Transverse colon (tissue), 4 donors: ENCODE results near the gene C5orf22. TPM values are rescaled to one million over a fixed set of nuclear protein-coding genes. Genes with fewer than 3 reads are reported as not detected.

Experiments
- DNase-seq: peaks from one replicate; pipeline ENCODE4 v3.0.0-alpha.2; 2019
- H3K27ac ChIP-seq, 4 donors: fragments of 200-600 bp; sonication (generic); 2 replicates each; pipeline ENCODE4 v1.5.1; 2016 to 2018; ENCODE audit warnings: inconsistent platforms in 4 of 4
- H3K27me3 ChIP-seq: fragments of 200-600 bp; sonication (generic); 2 replicates; pipeline ENCODE4 v1.5.1; 2017; ENCODE audit warnings: inconsistent platforms
- H3K36me3 ChIP-seq, 4 donors: fragments of 200-600 bp; sonication (generic); 2 replicates each; pipeline ENCODE4 v1.5.1; 2017 to 2019; ENCODE audit warnings: inconsistent platforms in 4 of 4
- H3K4me1 ChIP-seq, 4 donors: fragments of 200-600 bp; sonication (generic); 2 replicates each; pipeline ENCODE4 v1.5.1; 2017 to 2020; ENCODE audit warnings: inconsistent platforms in 4 of 4
- H3K4me3 ChIP-seq, 4 donors: fragments of 200-600 bp; sonication (generic); 1 replicate in 1 of 4; 2 replicates in 3 of 4; pipeline versions ENCODE4 v1.5.1 to v1.6.1; 2017 to 2019; ENCODE audit warnings: inconsistent platforms in 4 of 4
- H3K9me3 ChIP-seq, 2 donors: fragments of 200-600 bp; sonication (generic); 2 replicates each; pipeline ENCODE4 v1.5.1; 2017 to 2019; ENCODE audit warnings: inconsistent platforms in 2 of 2
- CTCF ChIP-seq, 5 experiments: fragments of 200-600 bp in 3 of 5; fragments of 450-650 bp in 2 of 5; sonication (generic) in 3 of 5; IDR thresholded peaks; 1 replicate in 2 of 5; 2 replicates in 3 of 5; pipeline ENCODE4 v1.5.1; 2016 to 2017; ENCODE audit warnings: antibody characterized with exemption in 5 of 5, inconsistent platforms in 3 of 5, mild to moderate bottlenecking in 2 of 5, moderate library complexity in 1 of 5
- EP300 ChIP-seq: sonication (generic); formaldehyde crosslinking; IDR thresholded peaks from one replicate; pipeline ENCODE4 v1.6.1; 2017; ENCODE audit warnings: antibody characterized with exemption, low read depth
- POLR2A ChIP-seq: fragments of 450-650 bp; IDR thresholded peaks from one replicate; pipeline ENCODE4 v1.6.1; 2016; ENCODE audit warnings: antibody characterized with exemption, mild to moderate bottlenecking, moderate library complexity
- POLR2AphosphoS5 ChIP-seq, 3 donors: sonication (generic); formaldehyde crosslinking; IDR thresholded peaks; one replicate each; pipeline ENCODE4 v1.6.1; 2016; ENCODE audit warnings: antibody characterized with exemption in 3 of 3
- WGBS, 2 donors: methylation state at CpG; one replicate each; pipeline ENCODE4 v1.1.5; 2018; ENCODE audit warnings: low coverage in 1 of 2; 5-methylcytosine and 5-hydroxymethylcytosine counted together
- in situ Hi-C, 4 donors: fragments of 200-750 bp; cut with MboI; loops; one replicate each; pipeline versions ENCODE4 v1.15.0 to v1.15.1; 2017; ENCODE audit warnings: low sequenced_read_pairs in 3 of 4, low pct_ligation_motif_present in 1 of 4, low pct_unique_long_range_greater_than_20kb in 1 of 4
- intact Hi-C: fragments of 100-400 bp; cut with DNase I; formaldehyde crosslinking; loops from one replicate; pipeline ENCODE4 v1.15.1; 2023; ENCODE audit warnings: low total_unique reads
- total RNA-seq, 4 donors: library from RNA; depleted of rRNA; stranded (reverse); fragments of >200 nt; gene quantifications; one replicate each; pipeline ENCODE4 v1.1.0, GENCODE V29; 2016

Gene C5orf22
- total RNA-seq, 4 donors from 2014 or later, result 8.8 to 26.9 (median 18.5) TPM

DNA sequence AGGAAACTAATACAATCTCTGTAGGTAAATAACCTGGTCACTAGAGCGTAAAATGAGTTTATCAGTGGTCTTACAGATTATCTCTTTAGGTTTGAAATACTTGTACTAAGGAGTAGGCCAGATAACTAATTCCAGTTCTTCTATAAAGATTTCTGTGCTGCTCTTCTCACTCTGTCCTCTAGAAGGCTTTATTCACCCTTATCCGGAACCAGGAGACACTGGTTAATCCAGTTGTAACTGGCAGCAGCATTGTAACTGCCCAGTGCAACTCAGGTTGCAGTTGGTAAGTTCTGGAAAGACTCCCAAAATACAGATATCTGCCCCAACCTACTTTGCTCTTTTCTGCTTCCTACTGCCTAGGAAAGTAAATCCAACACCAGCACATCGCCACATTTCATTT lies 19.8 kb downstream of the C5orf22 start:
- intact Hi-C loops, result no loop called here

GRCh38 chr5:31553863-31554262 lies 21.8 kb downstream of the C5orf22 start:
- Histone ChIP-seq H3K27me3 (no peaks in the 10 kb centered on the region), H3K4me1 (no peaks in the 10 kb centered on the region), H3K27ac (no peak overlapping the region), H3K4me3 (no peak overlapping the region), H3K36me3 (peaks cover 0 to 30% (median 12%) of the 10 kb centered on the region in 4 donors), H3K9me3 (no peaks in the 10 kb centered on the region)
- intact Hi-C loops (no loop called here), in situ Hi-C loops (no loop called here)
- no peak for TF ChIP-seq POLR2A
- no peak for TF ChIP-seq CTCF (IDR thresholded peaks at IDR 0.05)
- TF ChIP-seq POLR2AphosphoS5 (IDR thresholded peaks at IDR 0.05), result no peak
- TF ChIP-seq EP300, result no peak
- DNase-seq, result no peak

More for the DNA sequence above, 19.8 kb downstream of the C5orf22 start:
- Histone ChIP-seq H3K4me3 (no peak overlapping the region), H3K36me3 (peaks cover 0 to 47% (median 15%) of the 10 kb centered on the region in 4 donors), H3K9me3 (no peaks in the 10 kb centered on the region), H3K27me3 (no peaks in the 10 kb centered on the region), H3K4me1 (no peaks in the 10 kb centered on the region), H3K27ac (no peak overlapping the region)
- TF ChIP-seq EP300, result no peak
- no peak for TF ChIP-seq POLR2A
- TF ChIP-seq CTCF (IDR thresholded peaks at IDR 0.05), result no peak
- no peak for TF ChIP-seq POLR2AphosphoS5 (IDR thresholded peaks at IDR 0.05)
- WGBS, 2 donors, result 98 to 100% methylated on average over 3 of the region's 3 CpGs
- DNase-seq, result no peak
- in situ Hi-C loops, result no loop called here

GRCh38 chr5:31554552-31554951 lies 22.5 kb downstream of the C5orf22 start:
- intact Hi-C loops, result no loop called here
- peaks cover 0 to 27% (median 11%) of the 10 kb centered on the region in 4 donors for H3K36me3 ChIP-seq
- WGBS, 2 donors, result 85 to 94% methylated on average over 1 of the region's 1 CpG

GRCh38 chr5:31556461-31556860 lies 24.4 kb downstream of the C5orf22 start:
- WGBS, 2 donors, result 71 to 76% methylated on average over 3 of the region's 3 CpGs
- no peaks in the 10 kb centered on the region for H3K27me3 ChIP-seq
- intact Hi-C loops, result no loop called here
- no peak overlapping the region for H3K27ac ChIP-seq
- TF ChIP-seq POLR2AphosphoS5 (IDR thresholded peaks at IDR 0.05) (no peak), CTCF (IDR thresholded peaks at IDR 0.05) (no peak), EP300 (no peak), POLR2A (no peak)
- H3K4me1 ChIP-seq, result no peaks in the 10 kb centered on the region
- no peak for DNase-seq
- H3K36me3 ChIP-seq, result peaks cover 0 to 27% (median 9%) of the 10 kb centered on the region in 4 donors
- in situ Hi-C loops, result no loop called here
- H3K4me3 ChIP-seq, result no peak overlapping the region
- no peaks in the 10 kb centered on the region for H3K9me3 ChIP-seq

More at GRCh38 chr5:31554552-31554951, 22.5 kb downstream of the C5orf22 start:
- in situ Hi-C loops, result no loop called here
- Histone ChIP-seq H3K4me3 (no peak overlapping the region), H3K4me1 (no peaks in the 10 kb centered on the region), H3K27me3 (no peaks in the 10 kb centered on the region), H3K27ac (no peak overlapping the region), H3K9me3 (no peaks in the 10 kb centered on the region)
- no peak for DNase-seq
- TF ChIP-seq CTCF (IDR thresholded peaks at IDR 0.05) (no peak), EP300 (no peak), POLR2A (no peak), POLR2AphosphoS5 (IDR thresholded peaks at IDR 0.05) (no peak)
